Left lung (tissue), 14 donors: ENCODE results near the gene ZNF491. TPM values are rescaled to one million over a fixed set of nuclear protein-coding genes. Genes with fewer than 3 reads are reported as not detected.

Experiments used
- ATAC-seq: fragments of 200-7000 bp; cut with Tn5 transposase; one replicate; pipeline ENCODE4 v1.9.1; 2020; ENCODE audit warnings: moderate library complexity
- DNase-seq, 4 donors: peaks; one replicate each; pipeline ENCODE4 v3.0.0-alpha.2; 2013 to 2020
- H3K27ac ChIP-seq, 2 donors: fragments of 200-600 bp; sonication (generic) in 1 of 2; one replicate each; pipeline versions ENCODE4 v1.5.0 to v1.8.0; 2020 to 2021
- H3K27me3 ChIP-seq, 2 donors: fragments of 200-600 bp; sonication (generic) in 1 of 2; one replicate each; pipeline versions ENCODE4 v1.5.0 to v1.8.0; 2020 to 2021
- H3K36me3 ChIP-seq, 2 donors: fragments of 200-600 bp; sonication (generic) in 1 of 2; one replicate each; pipeline versions ENCODE4 v1.5.0 to v1.8.0; 2020 to 2021
- H3K4me1 ChIP-seq, 2 donors: fragments of 200-600 bp; one replicate each; pipeline ENCODE4 v1.8.0; 2021
- H3K4me3 ChIP-seq, 2 donors: fragments of 200-600 bp; sonication (generic) in 1 of 2; one replicate each; pipeline versions ENCODE4 v1.5.0 to v1.8.0; 2020 to 2021; ENCODE audit warnings: mild to moderate bottlenecking in 1 of 2
- H3K9me3 ChIP-seq, 2 donors: fragments of 200-600 bp; sonication (generic) in 1 of 2; one replicate each; pipeline versions ENCODE4 v1.5.0 to v1.8.0; 2020 to 2021
- intact Hi-C, 2 donors: fragments of 100-400 bp; cut with DNase I; formaldehyde crosslinking; loops; one replicate each; pipeline versions ENCODE4 v1.11.2 to v1.14.2; 2022
- long read RNA-seq, 12 donors: library from polyadenylated mRNA in 2 of 12; unstranded in 2 of 12; transcript quantifications; one replicate each; pipeline ENCODE4 v2.0.0 and lab custom pipeline, GENCODE V29; 2019 to 2026
- polyA plus RNA-seq, 6 donors: library from polyadenylated mRNA; unstranded; fragments of 120-200 nt; gene quantifications; one replicate each; pipeline ENCODE4 v1.2.1, GENCODE V29; 2013; ENCODE audit not compliant: insufficient read length in 6 of 6
- total RNA-seq, 2 donors: library from RNA; stranded (reverse); fragmentation: NEBNext Ultra II Directional; extraction: Animal tissue kit (Norgen Biotek cat#: 25700); gene quantifications; one replicate each; pipeline ENCODE4 v1.2.1, GENCODE V29; 2021
- TF ChIP-seq, protein P1 (sequence below), 2 donors: fragments of 200-600 bp; sonication (generic) in 1 of 2; IDR thresholded peaks; one replicate each; pipeline versions ENCODE4 v1.5.0 to v1.8.0; 2021; ENCODE audit warnings: antibody characterized with exemption in 2 of 2
- donor health status: DM: no; HTN: yes; CAD: no.
- donor health status: DM: no; HTN: no; CAD: no.

ZNF491 gene
- 1 to 10 TPM; 2.0 to 4.1 TPM for total RNA-seq
- 10 to 100 TPM in 1 of 6 donors, 1 to 10 TPM in 5; 8.5 to 10.2 (median 9.1) TPM for polyA plus RNA-seq
- long read RNA-seq, donor 1, partial matches to known transcripts: 0 of 2 reads
- long read RNA-seq, donor 1, other reads (novel, unspliced or antisense): 0 of 2 reads
- long read RNA-seq, donor 2: 0 reads
- long read RNA-seq, donor 3: 0 reads
- long read RNA-seq, donor 4: 0 reads
- long read RNA-seq, donor 5: 0 reads
- long read RNA-seq, donor 6, partial matches to known transcripts: 0 of 1 reads
- long read RNA-seq, donor 6, other reads (novel, unspliced or antisense): 0 of 1 reads
- long read RNA-seq, donor 7: 0 reads
- long read RNA-seq, donor 8, partial matches to known transcripts: 0 of 1 reads
- long read RNA-seq, donor 8, other reads (novel, unspliced or antisense): 0 of 1 reads
- long read RNA-seq, donor 9: 0 reads
- long read RNA-seq, donor 10, partial matches to known transcripts: 0 of 1 reads
- long read RNA-seq, donor 10, other reads (novel, unspliced or antisense): 1 of 1 reads
- long read RNA-seq, donor 11: 0 reads
- long read RNA-seq, donor 12: 0 reads

DNA sequence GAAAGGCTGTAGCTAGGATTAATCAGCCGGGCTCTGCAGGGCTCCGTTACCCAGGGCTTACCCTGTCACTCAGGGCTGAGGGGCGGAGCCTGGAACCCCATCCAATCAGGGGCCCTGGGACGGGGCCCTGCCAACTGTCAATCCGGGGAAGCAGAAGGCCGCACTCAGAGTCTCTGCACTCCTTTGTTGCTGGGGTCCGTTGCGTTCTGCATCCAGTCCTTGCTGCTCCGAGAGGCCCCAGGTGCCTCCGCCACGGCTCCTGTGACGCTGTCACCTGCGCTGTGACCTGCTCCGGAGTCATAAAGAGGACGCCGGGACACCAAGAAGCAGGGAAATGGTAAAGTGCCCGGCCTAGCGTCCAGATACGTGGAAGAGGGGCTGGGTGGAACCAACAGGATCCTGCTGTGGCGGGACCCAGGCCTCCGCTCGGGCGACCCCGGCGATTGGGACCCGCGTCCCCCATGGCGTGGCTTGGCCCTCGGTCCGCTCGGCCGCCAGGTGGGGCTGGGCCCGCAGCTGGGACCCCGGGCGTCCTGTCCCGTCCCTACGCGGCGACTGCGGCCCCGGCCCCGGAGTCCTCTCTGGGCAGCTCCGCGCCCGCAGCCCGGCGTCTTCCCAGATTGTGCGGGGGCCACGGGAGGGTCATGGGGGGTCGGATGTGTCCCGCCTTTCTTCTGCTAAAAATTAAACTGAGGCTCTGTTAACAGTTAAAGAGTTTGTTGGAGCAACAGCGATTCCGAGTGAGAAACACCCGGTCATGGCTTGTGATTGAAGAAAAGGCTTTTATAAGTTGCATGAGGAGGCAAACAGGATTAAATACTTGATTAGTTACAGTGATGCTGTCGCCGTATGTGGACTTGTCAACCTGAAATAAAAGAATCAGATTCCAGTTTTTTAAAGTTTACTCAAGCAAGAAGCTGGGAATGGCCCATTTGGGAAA, at the start of gene ZNF491:
TSS of gene ZNF491 (plus strand) at position 133 of the 940 bp plus-strand sequence. CDS start 7,431 bp downstream, outside the sequence.
- no peaks in the 10 kb centered on the region for H3K36me3 ChIP-seq
- H3K27ac ChIP-seq: peak within 1 kb of the TSS; percentile 76 to 82
- H3K4me3 ChIP-seq: peak within 1 kb of the TSS; percentile 69 to 86
- peaks cover 0 to 4% of the 10 kb centered on the region in 2 donors for H3K9me3 ChIP-seq
- ATAC-seq (peak; percentile 99), DNase-seq (peak; percentile 89 to 97 (median 95))
- intact Hi-C loops: no loop called here
- peaks cover 11 to 22% of the 10 kb centered on the region in 2 donors for H3K4me1 ChIP-seq
- TF ChIP-seq, protein P1, sequence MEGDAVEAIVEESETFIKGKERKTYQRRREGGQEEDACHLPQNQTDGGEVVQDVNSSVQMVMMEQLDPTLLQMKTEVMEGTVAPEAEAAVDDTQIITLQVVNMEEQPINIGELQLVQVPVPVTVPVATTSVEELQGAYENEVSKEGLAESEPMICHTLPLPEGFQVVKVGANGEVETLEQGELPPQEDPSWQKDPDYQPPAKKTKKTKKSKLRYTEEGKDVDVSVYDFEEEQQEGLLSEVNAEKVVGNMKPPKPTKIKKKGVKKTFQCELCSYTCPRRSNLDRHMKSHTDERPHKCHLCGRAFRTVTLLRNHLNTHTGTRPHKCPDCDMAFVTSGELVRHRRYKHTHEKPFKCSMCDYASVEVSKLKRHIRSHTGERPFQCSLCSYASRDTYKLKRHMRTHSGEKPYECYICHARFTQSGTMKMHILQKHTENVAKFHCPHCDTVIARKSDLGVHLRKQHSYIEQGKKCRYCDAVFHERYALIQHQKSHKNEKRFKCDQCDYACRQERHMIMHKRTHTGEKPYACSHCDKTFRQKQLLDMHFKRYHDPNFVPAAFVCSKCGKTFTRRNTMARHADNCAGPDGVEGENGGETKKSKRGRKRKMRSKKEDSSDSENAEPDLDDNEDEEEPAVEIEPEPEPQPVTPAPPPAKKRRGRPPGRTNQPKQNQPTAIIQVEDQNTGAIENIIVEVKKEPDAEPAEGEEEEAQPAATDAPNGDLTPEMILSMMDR (IDR thresholded peaks at IDR 0.05): peak; percentile 7 to 14
- no peaks in the 10 kb centered on the region for H3K27me3 ChIP-seq

DNA sequence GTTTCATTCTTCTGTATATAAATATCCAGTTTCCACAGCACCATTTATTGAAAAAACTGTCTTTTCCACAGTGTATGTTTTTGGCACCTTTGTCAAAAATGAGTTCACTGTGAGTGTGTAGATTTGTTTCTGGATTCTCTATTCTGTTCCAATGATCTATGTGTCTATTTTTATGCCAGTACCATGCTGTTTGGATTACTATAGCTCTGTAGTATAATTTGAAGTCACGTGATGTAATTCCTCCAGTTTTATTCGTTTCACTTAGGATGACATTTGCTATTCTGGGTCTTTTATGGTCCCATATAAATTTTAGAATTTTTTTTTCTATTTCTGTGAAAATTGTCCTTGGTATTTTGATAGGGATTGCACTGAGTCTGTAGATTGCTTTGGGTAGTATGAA, 48.6 kb upstream of the ZNF491 start:
- Histone ChIP-seq H3K4me1 (no peaks in the 10 kb centered on the region), H3K4me3 (no peak overlapping the region), H3K36me3 (no peaks in the 10 kb centered on the region), H3K9me3 (peaks cover 0 to 44% of the 10 kb centered on the region in 2 donors), H3K27ac (no peak overlapping the region), H3K27me3 (no peaks in the 10 kb centered on the region)
- ATAC-seq (no peak), DNase-seq (no peak)
- TF ChIP-seq, protein P1 (IDR thresholded peaks at IDR 0.05): no peak
- intact Hi-C loops: no loop called here

DNA sequence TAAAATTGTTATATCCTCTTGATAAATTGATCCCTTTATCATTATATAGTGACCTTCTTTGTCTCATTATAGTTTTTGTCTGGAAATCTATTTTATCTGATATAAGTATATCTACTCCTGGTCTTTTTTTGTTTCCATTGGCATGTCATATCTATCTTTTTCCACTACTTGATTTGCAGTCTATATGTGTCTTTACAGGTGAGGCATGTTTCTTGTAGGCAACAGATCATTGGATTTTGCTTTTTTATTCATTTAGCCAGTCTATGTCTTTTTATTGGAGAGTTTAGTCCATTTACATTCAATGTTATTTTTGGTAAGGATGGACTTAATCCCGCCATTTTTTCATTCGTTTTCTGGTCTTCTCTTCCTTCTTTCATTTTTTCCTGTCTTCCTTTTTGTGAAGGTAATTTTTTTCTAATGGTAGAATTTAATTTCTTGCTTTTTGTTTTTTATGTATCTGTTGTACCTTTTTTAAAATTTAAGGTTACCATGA, 46.0 kb upstream of the ZNF491 start:
- DNase-seq (no peak), ATAC-seq (no peak)
- Histone ChIP-seq H3K36me3 (no peaks in the 10 kb centered on the region), H3K27ac (no peak overlapping the region), H3K9me3 (peaks cover 0 to 59% of the 10 kb centered on the region in 2 donors), H3K4me3 (no peak overlapping the region), H3K27me3 (no peaks in the 10 kb centered on the region), H3K4me1 (no peaks in the 10 kb centered on the region)
- TF ChIP-seq, protein P1 (IDR thresholded peaks at IDR 0.05): no peak
- intact Hi-C loops: no loop called here

DNA sequence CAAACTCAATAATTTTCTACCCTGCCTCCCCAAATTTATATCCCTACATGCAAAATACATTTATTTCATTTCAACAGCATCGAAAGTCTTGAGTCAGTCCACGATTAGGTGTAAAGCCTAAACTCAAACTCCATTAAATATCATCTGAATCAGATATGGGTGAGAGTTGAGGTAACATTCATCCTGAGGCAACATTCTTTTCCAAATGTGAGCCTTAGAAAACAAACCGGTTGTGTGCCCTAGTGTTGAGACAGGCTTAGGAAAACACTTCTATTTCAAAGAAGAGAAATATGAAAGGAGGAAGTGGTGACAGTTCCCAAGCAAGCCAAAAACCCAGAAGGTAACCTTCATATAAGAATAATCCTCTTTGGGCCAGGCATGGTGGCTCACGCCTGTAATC, 43.7 kb upstream of the ZNF491 start:
- Histone ChIP-seq H3K4me3 (no peak overlapping the region), H3K9me3 (peaks cover 0 to 49% of the 10 kb centered on the region in 2 donors), H3K36me3 (no peaks in the 10 kb centered on the region), H3K27ac (no peak overlapping the region), H3K4me1 (no peaks in the 10 kb centered on the region), H3K27me3 (no peaks in the 10 kb centered on the region)
- DNase-seq (no peak), ATAC-seq (no peak)
- intact Hi-C loops: no loop called here
- TF ChIP-seq, protein P1 (IDR thresholded peaks at IDR 0.05): no peak
